ENCODE results near the gene MBNL1.

Gene MBNL1

GRCh38 chr3:152253514-152253913, 15.2 kb upstream of the MBNL1 start:
- DNase-seq = no peak

- no peak for DNase-seq
These were observed 14.7 kb upstream of the MBNL1 start for GRCh38 chr3:152254041-152254440.

- DNase-seq = no peak
These were observed 13.4 kb upstream of the MBNL1 start for GRCh38 chr3:152255290-152255689.

- no peak for DNase-seq
These were observed 11.7 kb upstream of the MBNL1 start for GRCh38 chr3:152256851-152257562.

- no peak for DNase-seq
These were observed 11.1 kb upstream of the MBNL1 start for GRCh38 chr3:152257563-152258035.

GRCh38 chr3:152258448-152259393, 10.0 kb upstream of the MBNL1 start:
- peak; percentile 45 to 65 for DNase-seq

GRCh38 chr3:152259468-152259867, 9.3 kb upstream of the MBNL1 start:
- DNase-seq = no peak

- DNase-seq = no peak
These were observed 8.7 kb upstream of the MBNL1 start for GRCh38 chr3:152260026-152260425.

- no peak for DNase-seq
These were observed 8.2 kb upstream of the MBNL1 start for GRCh38 chr3:152260529-152260928.

GRCh38 chr3:152261329-152261728, 7.4 kb upstream of the MBNL1 start:
- no peak for DNase-seq

GRCh38 chr3:152263711-152264110, 5.0 kb upstream of the MBNL1 start:
- no peak for DNase-seq

GRCh38 chr3:152264378-152264777, 4.4 kb upstream of the MBNL1 start:
- DNase-seq = no peak

- no peak for DNase-seq
These were observed 2.3 kb upstream of the MBNL1 start for GRCh38 chr3:152266221-152266995.

- no peak for DNase-seq
These were observed 736 bp upstream of the MBNL1 start for GRCh38 chr3:152267831-152268554.

- DNase-seq = no peak
These were observed 514 bp downstream of the MBNL1 start for GRCh38 chr3:152269056-152269830.

- peak in 1 of 2 donors; percentile 20 for DNase-seq
These were observed 1.4 kb downstream of the MBNL1 start for GRCh38 chr3:152269831-152270734.

- no peak for DNase-seq
These were observed 2.2 kb downstream of the MBNL1 start for GRCh38 chr3:152270937-152271336.

- no peak for DNase-seq
These were observed 2.9 kb downstream of the MBNL1 start for GRCh38 chr3:152271501-152272236.

- peak; percentile 37 to 55 for DNase-seq
These were observed 4.1 kb downstream of the MBNL1 start for GRCh38 chr3:152272771-152273242.

- DNase-seq = no peak
These were observed 8.0 kb downstream of the MBNL1 start for GRCh38 chr3:152276681-152277080.

Data from stimulated activated CD4-positive, alpha-beta T cell treated with anti-CD3 and anti-CD28 coated beads, Interleukin-2, amount 100 ng/mL, for 24 hours (primary cell).